Stimulated activated naive CD8-positive, alpha-beta T cell treated with anti-CD3 and anti-CD28 coated beads, Interleukin-15, amount 100 ng/mL, for 72 hours (primary cell): Measurements from ENCODE around the gene ABO.
A peak's percentile ranks its signal among the peaks of the same experiment; 100 is the strongest.
"Not testable (repeated sequence)": the region's sequence is repeated elsewhere in the genome, so short reads cannot be mapped to it uniquely, and the experiment has no call there.

Experiments used
- ATAC-seq: fragments of 150-1000 bp; cut with Tn5 transposase; 2 replicates; pipeline ENCODE4 v1.10.0; 2021; ENCODE audit warnings: mild to moderate bottlenecking, moderate library complexity
- DNase-seq, 2 donors: peaks; one replicate each; pipeline ENCODE4 v3.0.0; 2021 to 2022
- H3K27ac Mint-ChIP-seq, 2 donors: one replicate each; pipeline ENCODE4 v1.8.0; 2022; ENCODE audit warnings: mild to moderate bottlenecking in 2 of 2, mixed read lengths in 2 of 2, moderate library complexity in 2 of 2
- H3K27me3 Mint-ChIP-seq: one replicate; pipeline ENCODE4 v1.8.0; 2022; ENCODE audit warnings: mixed read lengths
- H3K4me1 Mint-ChIP-seq: one replicate; pipeline ENCODE4 v1.8.0; 2022; ENCODE audit warnings: mild to moderate bottlenecking, mixed read lengths
- H3K4me3 Mint-ChIP-seq, 2 donors: one replicate each; pipeline ENCODE4 v1.8.0; 2022; ENCODE audit warnings: mild to moderate bottlenecking in 2 of 2, mixed read lengths in 2 of 2, moderate library complexity in 1 of 2
- H3K9me3 Mint-ChIP-seq, 2 donors: one replicate each; pipeline ENCODE4 v1.8.0; 2022; ENCODE audit warnings: mixed read lengths in 2 of 2

ABO gene

DNA sequence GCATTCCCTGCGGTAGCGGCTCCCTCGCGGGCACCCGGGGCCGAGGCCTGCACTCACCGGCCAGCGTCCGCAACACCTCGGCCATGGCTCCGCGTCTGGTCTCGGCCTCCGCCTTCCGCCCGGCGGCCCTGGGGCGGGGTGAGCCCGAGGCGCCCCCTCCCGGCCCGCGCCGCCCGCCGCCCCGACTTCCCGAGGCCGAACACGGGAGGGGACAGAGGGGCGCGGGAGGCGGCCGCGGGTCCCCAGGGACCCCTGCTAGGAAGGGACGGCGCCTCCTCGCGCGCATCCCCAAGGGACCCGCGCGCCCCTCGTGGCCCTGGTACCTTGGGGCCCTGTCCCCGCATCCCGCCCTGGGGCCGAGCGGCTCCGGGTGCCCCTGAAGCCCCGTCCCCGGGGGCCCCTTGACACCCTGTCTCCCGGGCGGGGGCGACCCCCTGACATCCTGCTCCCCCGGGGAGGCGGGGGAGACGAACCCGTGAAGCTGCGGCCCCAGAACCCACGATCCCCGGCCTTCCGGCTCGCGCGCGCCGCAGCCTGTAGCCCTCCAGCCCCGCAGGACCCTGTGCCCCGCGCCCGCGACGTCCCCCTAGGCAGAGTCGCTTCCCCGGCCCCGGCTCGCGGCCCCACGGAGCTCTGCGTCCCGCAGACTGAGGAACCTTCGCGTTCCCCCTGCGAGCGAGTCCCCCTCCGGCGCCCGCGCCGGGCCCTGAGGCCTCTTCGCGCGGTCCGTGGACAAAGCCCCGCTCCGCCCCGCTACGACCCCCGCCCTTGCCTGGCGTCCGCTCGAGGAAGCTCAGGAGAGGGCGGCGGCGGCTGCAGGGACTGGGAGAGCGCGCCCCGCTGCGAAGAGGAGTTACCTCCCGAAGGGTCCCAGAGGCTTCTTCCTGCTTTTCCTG, at the start of gene ABO:
ABO (minus strand) TSS at position 97 of the 896 bp plus-strand sequence.
- Mint-ChIP-seq H3K4me3 (peak within 1 kb of the TSS in 1 of 2 donors; percentile 37), H3K4me1 (no peaks in the 10 kb centered on the region), H3K27ac (no peak within 1 kb of the TSS), H3K9me3 (peaks cover 0 to 7% of the 10 kb centered on the region in 2 donors), H3K27me3 (peaks cover 76% of the 10 kb centered on the region)
- no peak for DNase-seq
- ATAC-seq, result peak; percentile 63

DNA sequence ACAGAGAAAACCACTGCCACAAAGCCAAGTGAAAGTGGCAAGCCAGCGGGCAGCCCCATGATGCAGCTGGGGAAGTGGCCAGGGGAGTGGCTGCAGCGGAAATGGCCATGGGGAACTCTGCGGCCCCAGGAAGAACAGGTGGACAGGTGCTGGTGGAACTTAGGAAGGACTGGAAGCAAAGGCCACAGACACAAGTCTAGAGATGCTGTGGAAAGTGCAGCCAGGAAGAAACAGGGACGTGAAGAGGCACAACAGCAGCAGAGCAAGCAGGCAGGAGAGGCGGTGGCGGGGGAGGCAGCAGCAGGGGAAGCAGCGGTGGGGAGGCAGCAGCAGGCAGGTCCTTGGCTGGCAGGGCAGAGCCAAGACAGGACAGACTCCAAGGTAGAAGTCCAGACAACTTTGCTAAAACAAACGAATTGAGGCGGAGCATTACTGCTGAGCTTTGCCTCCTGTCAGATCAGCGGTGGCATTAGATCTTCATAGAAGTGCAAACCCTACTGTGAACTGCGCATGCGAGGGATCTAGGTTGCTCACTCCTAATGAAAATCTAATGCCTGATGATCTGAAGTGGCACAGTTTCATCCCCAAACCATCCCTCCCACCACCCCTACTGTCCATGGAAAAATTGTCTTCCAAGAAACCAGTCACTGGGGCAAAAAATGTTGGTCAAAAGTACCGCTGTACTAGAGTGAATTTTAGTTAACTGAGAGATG, 49.1 kb upstream of the ABO start:
- DNase-seq (peak in 1 of 2 donors; percentile 3), ATAC-seq (no peak)
- Mint-ChIP-seq H3K4me3 (no peak overlapping the region), H3K27me3 (no peaks in the 10 kb centered on the region), H3K27ac (no peak overlapping the region), H3K9me3 (peaks cover 4 to 6% of the 10 kb centered on the region in 2 donors), H3K4me1 (peaks cover 15% of the 10 kb centered on the region)

DNA sequence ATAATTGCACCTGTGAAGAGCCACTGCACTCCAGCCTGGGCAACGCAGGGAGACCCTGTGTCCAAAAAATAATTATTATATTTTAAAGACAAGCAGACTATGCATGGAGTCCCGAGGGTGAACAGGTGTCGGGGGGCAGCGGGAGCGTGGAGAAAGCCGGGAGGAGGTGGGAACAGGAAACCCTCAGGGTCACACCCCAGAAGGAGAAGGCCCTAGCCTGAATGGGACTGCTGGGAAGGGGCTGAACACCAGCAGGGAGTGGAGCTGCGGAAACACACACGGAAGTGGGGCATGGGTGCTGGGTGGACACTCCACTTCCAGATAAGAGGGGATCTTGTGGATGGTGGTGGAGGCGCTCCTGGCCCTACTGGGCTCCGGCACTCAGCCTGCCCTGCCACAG, 48.2 kb upstream of the ABO start:
- ATAC-seq, result no peak
- H3K27me3 Mint-ChIP-seq, result no peaks in the 10 kb centered on the region
- peaks cover 4 to 6% of the 10 kb centered on the region in 2 donors for H3K9me3 Mint-ChIP-seq
- peak in 1 of 2 donors; percentile 4 for DNase-seq
- peaks cover 9% of the 10 kb centered on the region for H3K4me1 Mint-ChIP-seq
- no peak overlapping the region for H3K4me3 Mint-ChIP-seq
- H3K27ac Mint-ChIP-seq, result peak overlapping the region in 1 of 2 donors; percentile 78

DNA sequence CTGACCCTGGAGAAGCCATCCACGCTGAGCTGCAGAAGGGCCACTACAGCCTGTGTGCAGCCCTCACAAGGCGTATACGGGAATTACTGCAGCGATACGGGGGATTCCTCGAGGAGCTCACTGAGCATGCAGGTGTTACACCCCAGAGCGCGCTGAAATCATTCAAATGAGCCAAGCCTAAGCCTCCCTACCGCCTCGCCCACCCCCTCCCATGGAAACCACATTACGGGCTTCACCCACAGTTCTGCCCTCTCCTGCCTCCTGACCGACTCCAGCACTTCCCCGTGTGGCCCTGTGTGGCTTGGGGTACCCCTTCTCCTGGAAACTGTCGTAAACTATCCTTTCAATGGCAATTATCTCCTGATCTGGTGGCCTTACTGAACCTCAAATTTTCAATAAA, 47.7 kb upstream of the ABO start:
- H3K4me1 Mint-ChIP-seq, result peaks cover 6% of the 10 kb centered on the region
- no peak for DNase-seq
- H3K9me3 Mint-ChIP-seq, result peaks cover 4 to 6% of the 10 kb centered on the region in 2 donors
- no peak overlapping the region for H3K4me3 Mint-ChIP-seq
- no peaks in the 10 kb centered on the region for H3K27me3 Mint-ChIP-seq
- ATAC-seq, result no peak
- no peak overlapping the region for H3K27ac Mint-ChIP-seq

DNA sequence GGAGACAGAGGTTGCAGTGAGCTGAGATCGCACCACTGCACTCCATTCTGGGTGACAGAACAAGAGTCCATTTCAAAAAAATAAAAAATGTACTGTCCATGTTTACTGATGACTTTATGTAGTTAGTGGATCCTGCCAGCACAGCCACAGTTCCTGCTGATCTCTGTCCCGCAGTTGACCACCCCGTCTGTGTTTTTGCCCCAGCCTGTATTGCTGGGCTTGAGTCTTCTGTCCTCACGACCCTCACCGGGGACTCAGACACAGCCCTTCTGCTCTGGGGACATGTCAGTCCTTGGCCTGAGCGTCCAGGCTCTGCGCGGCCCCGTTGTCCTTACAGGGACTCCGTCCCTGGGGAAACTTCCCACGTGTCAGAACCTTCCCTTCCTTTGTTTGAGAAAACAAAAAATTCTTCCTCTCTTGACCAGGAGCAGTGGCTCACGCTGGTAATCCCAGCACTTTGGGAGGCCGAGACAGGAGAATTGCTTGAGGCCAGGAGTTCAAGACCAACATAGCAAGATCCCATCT, 46.5 kb upstream of the ABO start:
- ATAC-seq (no peak), DNase-seq (no peak)
- Mint-ChIP-seq H3K4me1 (peaks cover 6% of the 10 kb centered on the region), H3K4me3 (no peak overlapping the region), H3K9me3 (peaks cover 4 to 6% of the 10 kb centered on the region in 2 donors), H3K27me3 (no peaks in the 10 kb centered on the region), H3K27ac (no peak overlapping the region)

DNA sequence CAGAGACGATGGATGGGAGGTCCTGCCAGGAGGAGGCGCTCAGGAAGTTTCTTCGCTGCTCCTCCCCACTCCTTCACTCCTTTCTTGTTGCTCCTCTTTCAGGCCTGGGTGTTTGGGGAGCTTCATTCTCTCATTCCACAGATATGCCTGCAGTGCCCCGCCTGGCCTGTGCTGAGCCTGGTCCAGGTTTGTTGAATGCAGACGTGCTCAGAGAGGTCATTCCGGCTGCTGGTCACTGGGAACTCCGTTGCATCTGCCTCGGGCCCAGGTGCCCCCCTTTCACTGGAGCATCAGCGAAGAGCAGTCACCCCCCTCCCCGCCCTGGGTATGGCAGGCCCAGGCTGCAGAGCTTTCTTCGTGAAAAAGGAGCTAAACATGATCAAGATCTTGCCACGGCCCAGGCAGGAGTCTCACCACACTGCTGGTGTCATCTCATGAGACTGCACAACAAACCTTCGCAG, 45.5 kb upstream of the ABO start:
- no peak overlapping the region for H3K4me3 Mint-ChIP-seq
- DNase-seq (no peak), ATAC-seq (no peak)
- H3K27me3 Mint-ChIP-seq, result no peaks in the 10 kb centered on the region
- no peak overlapping the region for H3K27ac Mint-ChIP-seq
- H3K9me3 Mint-ChIP-seq, result peaks cover 4 to 6% of the 10 kb centered on the region in 2 donors
- H3K4me1 Mint-ChIP-seq, result peaks cover 6% of the 10 kb centered on the region

DNA sequence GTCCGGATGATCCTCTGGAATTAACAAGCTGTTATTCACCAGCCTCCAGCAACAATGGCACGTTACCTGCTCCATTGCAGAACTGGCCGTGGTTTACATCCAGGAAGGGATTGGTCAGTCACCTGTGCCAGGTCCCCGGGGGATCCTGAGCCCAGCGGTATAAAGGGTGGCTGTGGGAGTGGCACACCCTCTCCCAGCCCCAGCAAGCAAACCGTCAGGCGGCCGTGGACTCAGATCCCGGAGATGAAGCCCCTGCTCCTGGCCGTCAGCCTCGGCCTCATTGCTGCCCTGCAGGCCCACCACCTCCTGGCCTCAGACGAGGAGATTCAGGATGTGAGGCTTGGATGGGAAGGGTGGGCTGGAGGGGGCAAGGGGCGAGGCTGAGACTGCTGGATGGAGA, 42.5 kb upstream of the ABO start:
- H3K27me3 Mint-ChIP-seq, H3K9me3 Mint-ChIP-seq: not testable (repeated sequence)

DNA sequence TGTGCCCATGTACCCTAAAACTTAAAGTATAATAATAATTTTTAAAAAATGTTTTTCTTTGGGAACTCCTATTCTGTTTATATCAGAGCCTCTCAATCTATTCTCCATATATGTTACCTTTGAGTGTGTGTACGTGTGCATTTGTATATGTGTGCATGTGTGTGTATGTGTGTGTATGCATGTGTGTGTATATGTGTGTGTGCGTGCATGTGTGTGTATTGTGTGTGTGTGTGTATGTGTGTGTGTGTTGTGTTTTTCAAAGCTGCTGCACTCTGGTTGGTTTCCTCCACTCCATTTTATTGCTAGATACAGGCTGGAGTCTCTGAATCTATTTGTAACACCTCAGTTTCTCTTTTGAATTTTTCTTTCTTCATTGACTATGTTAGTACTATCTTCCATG, 41.0 kb upstream of the ABO start:
- no peaks in the 10 kb centered on the region for H3K4me1 Mint-ChIP-seq
- no peaks in the 10 kb centered on the region for H3K9me3 Mint-ChIP-seq
- H3K27me3 Mint-ChIP-seq, result no peaks in the 10 kb centered on the region
- DNase-seq, result no peak
- ATAC-seq, result no peak
- H3K27ac Mint-ChIP-seq, result no peak overlapping the region
- H3K4me3 Mint-ChIP-seq, result no peak overlapping the region

More for the DNA sequence above, 42.5 kb upstream of the ABO start:
- ATAC-seq, DNase-seq, H3K27ac Mint-ChIP-seq, H3K4me1 Mint-ChIP-seq, H3K4me3 Mint-ChIP-seq: not testable (repeated sequence)

DNA sequence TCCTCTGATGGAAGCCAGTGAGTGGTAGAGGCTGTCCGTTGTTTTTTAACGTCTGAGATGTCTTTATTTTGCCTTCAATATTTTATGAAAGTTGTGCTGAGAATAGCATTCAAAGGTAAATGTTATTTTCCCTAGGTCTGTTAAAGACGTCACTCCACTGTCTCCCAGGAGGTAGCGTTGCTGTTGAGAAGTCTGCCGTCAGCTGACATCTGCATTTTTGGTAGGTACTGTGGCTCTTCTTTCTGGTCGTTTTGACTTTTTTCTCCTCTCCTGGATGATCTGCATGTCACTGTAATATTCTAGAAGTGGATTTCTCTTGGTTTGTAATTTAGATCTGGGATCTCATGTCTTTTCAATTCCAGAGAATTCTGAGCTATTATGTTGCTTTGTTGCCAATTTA, 34.6 kb upstream of the ABO start:
- H3K27ac Mint-ChIP-seq, result peak overlapping the region in 1 of 2 donors; percentile 37
- no peak for ATAC-seq

DNA sequence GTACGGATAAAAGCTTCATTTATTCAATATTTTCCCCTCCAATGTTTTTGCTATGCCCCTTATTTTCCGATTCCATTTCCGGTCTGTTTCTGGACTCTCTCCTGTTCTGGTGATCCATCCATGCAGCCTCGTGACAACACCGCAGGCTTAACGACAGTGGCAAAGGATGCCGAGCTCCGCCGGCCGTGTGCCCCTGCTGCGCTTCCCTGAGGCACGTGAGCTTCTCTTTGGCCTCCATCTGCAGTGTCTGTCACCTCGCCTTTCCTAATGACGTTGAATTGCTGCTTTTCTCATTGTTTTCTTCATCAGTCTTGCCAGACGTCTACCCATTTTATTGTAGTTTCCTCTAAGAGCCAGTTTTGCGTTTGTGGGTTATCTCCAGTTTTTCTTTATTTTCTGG, 32.3 kb upstream of the ABO start:
- no peak overlapping the region for H3K4me3 Mint-ChIP-seq

More for the DNA sequence above, 34.6 kb upstream of the ABO start:
- no peak overlapping the region for H3K4me3 Mint-ChIP-seq
- H3K9me3 Mint-ChIP-seq, result no peaks in the 10 kb centered on the region
- no peak for DNase-seq
- H3K27me3 Mint-ChIP-seq, result peaks cover 24% of the 10 kb centered on the region
- H3K4me1 Mint-ChIP-seq, result no peaks in the 10 kb centered on the region

DNA sequence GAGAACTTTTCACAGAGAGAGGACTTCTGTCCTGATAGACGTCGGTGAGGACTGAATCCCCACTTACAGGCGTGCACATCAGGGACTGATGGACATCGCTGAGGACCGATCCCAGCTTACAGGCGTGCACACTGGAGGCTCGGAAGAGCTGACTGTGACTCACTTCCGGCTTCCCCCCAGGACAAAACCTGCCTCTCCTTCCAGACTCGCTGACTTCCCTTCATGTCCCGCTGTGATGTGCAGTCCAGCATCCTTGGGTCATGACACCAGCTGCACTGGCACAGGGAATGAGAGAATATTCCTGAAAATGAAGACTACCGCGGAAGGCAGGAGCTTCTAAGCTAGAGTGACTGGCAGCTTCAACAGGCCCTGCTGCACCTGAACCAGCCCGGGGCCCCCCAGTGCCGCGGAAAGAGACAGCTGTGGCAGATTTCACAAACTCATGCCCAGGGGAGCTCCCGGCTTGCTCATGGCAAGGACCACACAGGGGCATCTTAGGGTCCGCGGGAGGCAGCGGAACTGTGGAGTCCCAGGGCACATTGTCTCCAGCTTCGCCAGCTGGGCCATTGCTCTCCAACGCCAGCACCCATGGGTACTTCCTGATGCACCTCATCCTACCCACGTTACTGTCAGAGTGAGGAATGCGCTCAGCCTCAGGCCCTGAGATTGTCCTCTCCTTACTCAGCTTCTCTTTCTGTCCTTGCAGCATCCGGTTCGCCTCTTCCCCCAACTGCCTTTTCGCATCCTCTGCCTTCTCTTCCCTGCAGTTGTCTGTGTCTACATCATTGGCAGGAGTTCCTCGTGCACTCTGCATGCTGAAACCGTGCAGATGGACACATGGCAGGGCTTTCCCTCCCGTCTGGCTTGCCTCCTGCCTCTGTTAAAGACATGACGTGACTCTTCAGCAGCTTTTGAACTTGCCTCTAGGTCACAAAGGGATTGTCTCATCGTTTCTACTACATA, 31.5 kb upstream of the ABO start:
- DNase-seq, result no peak
- H3K4me3 Mint-ChIP-seq, result no peak overlapping the region
- no peak overlapping the region for H3K27ac Mint-ChIP-seq

More for the DNA sequence above, 32.3 kb upstream of the ABO start:
- H3K27ac Mint-ChIP-seq, result no peak overlapping the region
- H3K27me3 Mint-ChIP-seq, result peaks cover 24% of the 10 kb centered on the region
- ATAC-seq (no peak), DNase-seq (no peak)
- no peaks in the 10 kb centered on the region for H3K9me3 Mint-ChIP-seq
- no peaks in the 10 kb centered on the region for H3K4me1 Mint-ChIP-seq

DNA sequence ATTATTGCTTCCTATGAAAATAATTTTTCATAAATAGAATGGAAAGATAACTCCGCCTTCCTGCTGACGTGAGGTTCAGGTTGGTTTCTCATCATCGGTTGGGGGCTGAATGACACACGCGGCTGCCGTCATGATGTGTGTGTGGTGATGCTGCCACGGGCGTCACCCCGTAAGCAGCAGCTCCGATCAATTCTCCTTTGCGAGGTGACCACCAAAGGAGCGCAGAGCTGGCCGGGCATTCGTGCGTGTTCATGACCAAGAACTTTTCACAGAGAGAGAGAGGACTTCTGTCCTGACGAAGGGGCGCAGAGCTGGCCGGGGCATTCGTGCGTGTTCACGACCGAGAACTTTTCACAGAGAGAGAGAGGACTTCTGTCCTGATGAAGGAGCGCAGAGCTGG, 30.7 kb upstream of the ABO start:
- no peak overlapping the region for H3K27ac Mint-ChIP-seq
- no peaks in the 10 kb centered on the region for H3K4me1 Mint-ChIP-seq
- no peak for ATAC-seq
- DNase-seq, result no peak
- peaks cover 24% of the 10 kb centered on the region for H3K27me3 Mint-ChIP-seq
- H3K9me3 Mint-ChIP-seq, result no peaks in the 10 kb centered on the region
- no peak overlapping the region for H3K4me3 Mint-ChIP-seq

More for the DNA sequence above, 31.5 kb upstream of the ABO start:
- Mint-ChIP-seq H3K27me3 (peaks cover 24% of the 10 kb centered on the region), H3K9me3 (no peaks in the 10 kb centered on the region), H3K4me1 (no peaks in the 10 kb centered on the region)
- ATAC-seq, result no peak

DNA sequence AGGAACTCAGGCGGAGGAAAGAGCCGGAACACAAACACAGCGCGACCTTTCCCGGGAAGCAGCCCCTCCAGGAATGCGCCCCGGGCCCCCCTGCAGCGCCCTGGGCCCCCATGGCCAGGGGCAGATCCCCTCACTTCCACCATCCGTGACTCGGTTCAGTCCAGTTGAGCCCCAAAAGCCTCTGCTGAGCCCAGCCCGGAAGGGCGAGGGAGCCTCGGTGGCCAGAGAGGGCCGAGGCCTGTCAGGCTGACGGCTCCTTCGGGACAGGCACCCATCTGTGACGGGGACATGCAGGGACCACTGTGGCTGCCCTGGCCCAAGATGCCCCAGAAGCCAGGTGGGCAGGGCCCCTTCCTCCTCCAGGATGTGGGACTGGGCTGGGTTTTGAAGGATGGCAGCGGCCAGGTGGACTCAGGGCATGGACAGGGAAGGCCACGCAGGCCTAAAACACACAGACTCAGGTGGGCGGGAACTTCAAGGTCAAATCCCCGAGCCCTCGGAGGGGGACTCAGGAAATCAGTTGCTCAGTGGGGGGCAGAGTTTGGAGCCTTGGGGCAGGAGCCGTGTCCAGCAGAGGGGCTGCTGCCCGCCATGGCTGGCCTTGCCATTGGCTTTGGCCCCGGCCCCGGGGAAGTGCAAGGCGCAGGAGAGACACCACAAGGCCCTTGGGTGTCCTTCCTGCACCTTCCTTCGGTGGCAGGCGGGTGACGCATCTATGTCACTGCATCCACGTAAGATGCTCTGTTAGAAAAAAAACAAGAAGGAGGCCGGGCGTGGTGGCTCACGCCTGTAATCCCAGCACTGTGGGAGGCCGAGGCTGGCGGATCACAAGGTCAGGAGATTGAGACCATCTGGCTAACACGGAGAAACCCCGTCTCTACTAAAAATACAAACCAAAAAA, 29.7 kb upstream of the ABO start:
- H3K9me3 Mint-ChIP-seq, result no peaks in the 10 kb centered on the region
- H3K4me3 Mint-ChIP-seq, result no peak overlapping the region
- ATAC-seq (no peak), DNase-seq (no peak)
- H3K27me3 Mint-ChIP-seq, result peaks cover 20% of the 10 kb centered on the region
- H3K4me1 Mint-ChIP-seq, result no peaks in the 10 kb centered on the region
- peak overlapping the region in 1 of 2 donors; percentile 4 for H3K27ac Mint-ChIP-seq

DNA sequence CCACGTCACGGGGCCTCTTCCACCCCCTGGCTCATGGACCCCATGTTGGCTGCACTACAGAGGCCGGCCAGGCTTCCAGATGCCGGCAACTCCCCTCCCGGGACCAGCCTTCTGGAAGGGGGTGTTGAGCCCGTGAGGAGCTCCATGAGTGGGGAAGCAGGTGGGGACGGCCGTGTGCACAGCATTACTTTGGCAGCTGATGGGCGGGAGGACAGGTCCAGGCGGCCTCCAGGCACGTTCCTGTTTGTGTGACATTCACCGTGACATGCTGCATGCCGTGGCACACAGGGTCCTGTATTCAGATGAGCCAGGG, 29.1 kb upstream of the ABO start:
- H3K27me3 Mint-ChIP-seq, result peaks cover 14% of the 10 kb centered on the region
- H3K9me3 Mint-ChIP-seq, result no peaks in the 10 kb centered on the region
- ATAC-seq (no peak), DNase-seq (no peak)
- no peak overlapping the region for H3K4me3 Mint-ChIP-seq
- no peak overlapping the region for H3K27ac Mint-ChIP-seq
- no peaks in the 10 kb centered on the region for H3K4me1 Mint-ChIP-seq
